Rectal smooth muscle tissue (tissue), 1 donor: ENCODE data around the gene ANKRD13D.

Experiments used
- H3K27ac ChIP-seq: one replicate; pipeline ENCODE4 v1.7.0; 2013; ENCODE audit warnings: low read depth, low read length, inconsistent platforms
- H3K27me3 ChIP-seq: one replicate; pipeline ENCODE4 v1.7.0; 2013; ENCODE audit warnings: low read length; ENCODE audit not compliant: control insufficient read depth, insufficient read depth
- H3K36me3 ChIP-seq: one replicate; pipeline ENCODE4 v1.7.0; 2013; ENCODE audit warnings: low read length; ENCODE audit not compliant: control insufficient read depth, insufficient read depth
- H3K4me1 ChIP-seq: one replicate; pipeline ENCODE4 v1.7.0; 2013; ENCODE audit warnings: low read length; ENCODE audit not compliant: control insufficient read depth, insufficient read depth
- H3K4me3 ChIP-seq: one replicate; pipeline ENCODE4 v1.7.0; 2013; ENCODE audit warnings: low read length
- H3K9ac ChIP-seq: one replicate; pipeline ENCODE4 v1.7.0; 2013; ENCODE audit warnings: low read length

The ANKRD13D gene

GRCh38 chr11:67271541-67272284, 17.4 kb upstream of the ANKRD13D start:
- Histone ChIP-seq H3K27ac (no peak overlapping the region), H3K9ac (no peak overlapping the region), H3K4me1 (peaks cover 33% of the 10 kb centered on the region), H3K36me3 (peaks cover 2% of the 10 kb centered on the region), H3K27me3 (no peaks in the 10 kb centered on the region), H3K4me3 (peak overlapping the region; percentile 84)

DNA sequence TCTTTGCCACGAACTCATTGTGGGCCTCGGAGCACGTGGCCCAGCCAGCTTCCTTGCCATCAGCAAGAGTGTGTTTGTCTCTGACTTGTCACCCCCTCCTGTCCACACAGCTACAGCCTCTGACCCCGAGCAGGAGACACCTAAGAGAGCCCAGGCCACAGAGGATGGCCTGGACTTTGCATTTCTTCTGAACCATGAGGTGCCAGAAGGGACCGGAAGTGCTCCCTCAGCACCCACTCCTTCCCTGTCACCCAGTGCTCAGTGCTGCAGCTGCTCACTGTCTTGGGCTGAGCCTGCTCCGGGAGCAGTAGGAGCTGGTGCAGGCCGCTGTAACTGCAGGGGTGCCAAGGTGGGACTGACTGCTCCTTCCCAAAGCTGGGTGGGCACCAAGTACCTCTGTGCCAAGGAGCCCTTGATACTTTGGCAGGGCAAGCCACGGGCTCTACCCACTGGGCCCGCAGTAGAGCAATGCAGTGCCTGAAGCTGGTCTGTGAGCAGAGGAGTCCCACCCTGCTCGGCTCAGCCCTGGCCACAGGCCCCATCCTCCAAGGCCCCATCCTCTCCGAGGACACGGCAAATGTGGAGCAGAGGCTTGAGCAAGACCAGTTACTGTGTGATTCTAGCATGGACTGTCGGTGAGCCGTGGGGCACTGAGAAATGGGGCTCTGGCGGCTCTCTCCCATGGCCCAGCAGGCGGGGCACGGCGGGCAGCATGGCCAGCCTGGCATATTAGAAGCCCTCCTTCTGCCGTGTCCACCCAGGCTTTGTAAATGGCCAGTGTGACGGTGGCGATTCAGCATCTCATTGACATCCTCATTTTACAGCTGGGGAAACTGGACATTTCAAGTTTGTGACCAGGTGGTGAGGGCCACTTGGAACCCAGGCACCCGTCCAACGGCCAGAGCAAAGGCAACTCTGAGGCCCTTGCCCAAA, 16.5 kb upstream of the ANKRD13D start:
- H3K27me3 ChIP-seq, result no peaks in the 10 kb centered on the region
- peaks cover 2% of the 10 kb centered on the region for H3K36me3 ChIP-seq
- peak overlapping the region; percentile 38 for H3K4me3 ChIP-seq
- peaks cover 36% of the 10 kb centered on the region for H3K4me1 ChIP-seq
- H3K9ac ChIP-seq, result peak overlapping the region; percentile 28
- H3K27ac ChIP-seq, result peak overlapping the region; percentile 8

GRCh38 chr11:67273260-67273990, 15.7 kb upstream of the ANKRD13D start:
- peaks cover 40% of the 10 kb centered on the region for H3K4me1 ChIP-seq

GRCh38 chr11:67274768-67275605, 14.1 kb upstream of the ANKRD13D start:
- no peaks in the 10 kb centered on the region for H3K27me3 ChIP-seq
- peaks cover 7% of the 10 kb centered on the region for H3K36me3 ChIP-seq
- no peak overlapping the region for H3K4me3 ChIP-seq
- H3K4me1 ChIP-seq, result peaks cover 30% of the 10 kb centered on the region
- no peak overlapping the region for H3K27ac ChIP-seq
- H3K9ac ChIP-seq, result no peak overlapping the region

More at GRCh38 chr11:67273260-67273990, 15.7 kb upstream of the ANKRD13D start:
- Histone ChIP-seq H3K4me3 (no peak overlapping the region), H3K9ac (peak overlapping the region; percentile 28), H3K27me3 (no peaks in the 10 kb centered on the region), H3K27ac (peak overlapping the region; percentile 4), H3K36me3 (no peaks in the 10 kb centered on the region)

- peaks cover 15% of the 10 kb centered on the region for H3K36me3 ChIP-seq
- no peak overlapping the region for H3K4me3 ChIP-seq
- H3K27ac ChIP-seq, result no peak overlapping the region
- H3K27me3 ChIP-seq, result no peaks in the 10 kb centered on the region
- H3K4me1 ChIP-seq, result peaks cover 22% of the 10 kb centered on the region
- peak overlapping the region; percentile 34 for H3K9ac ChIP-seq
Measured at GRCh38 chr11:67275606-67276409, 13.3 kb upstream of the ANKRD13D start.

GRCh38 chr11:67276781-67277230, 12.3 kb upstream of the ANKRD13D start:
- Histone ChIP-seq H3K27ac (peak overlapping the region; percentile 74), H3K4me3 (peak overlapping the region; percentile 42), H3K4me1 (peaks cover 20% of the 10 kb centered on the region), H3K36me3 (peaks cover 22% of the 10 kb centered on the region), H3K27me3 (no peaks in the 10 kb centered on the region), H3K9ac (peak overlapping the region; percentile 35)

GRCh38 chr11:67277231-67277961, 11.7 kb upstream of the ANKRD13D start:
- Histone ChIP-seq H3K4me3 (peak overlapping the region; percentile 42), H3K9ac (peak overlapping the region; percentile 35)

GRCh38 chr11:67278135-67278938, 10.8 kb upstream of the ANKRD13D start:
- peaks cover 36% of the 10 kb centered on the region for H3K36me3 ChIP-seq
- no peak overlapping the region for H3K4me3 ChIP-seq
- no peaks in the 10 kb centered on the region for H3K27me3 ChIP-seq
- peak overlapping the region; percentile 73 for H3K27ac ChIP-seq
- peaks cover 16% of the 10 kb centered on the region for H3K4me1 ChIP-seq
- peak overlapping the region; percentile 32 for H3K9ac ChIP-seq

More at GRCh38 chr11:67277231-67277961, 11.7 kb upstream of the ANKRD13D start:
- Histone ChIP-seq H3K4me1 (peaks cover 20% of the 10 kb centered on the region), H3K36me3 (peaks cover 27% of the 10 kb centered on the region), H3K27ac (peak overlapping the region; percentile 74), H3K27me3 (no peaks in the 10 kb centered on the region)

- Histone ChIP-seq H3K9ac (no peak overlapping the region), H3K36me3 (peaks cover 43% of the 10 kb centered on the region), H3K27ac (no peak overlapping the region), H3K4me3 (no peak overlapping the region), H3K4me1 (peaks cover 16% of the 10 kb centered on the region), H3K27me3 (no peaks in the 10 kb centered on the region)
Measured at GRCh38 chr11:67278939-67279588, 10.0 kb upstream of the ANKRD13D start.
